Measurements from ENCODE around the gene PHC2.

Gene PHC2

GRCh38 chr1:33445108-33445507 is 14.2 kb upstream of the PHC2 start:
- 96% methylated on average over 6 of the region's 6 CpGs for WGBS
- H3K4me1 ChIP-seq (ENCODE audit: insufficient read depth, low read length): no peaks in the 10 kb centered on the region
- H3K36me3 ChIP-seq (ENCODE audit: insufficient read depth, low read length): no peaks in the 10 kb centered on the region
- H3K9ac ChIP-seq (ENCODE audit: low read depth, low read length): no peak overlapping the region
- no peak overlapping the region for H3K27ac ChIP-seq (ENCODE audit: low read depth, low read length)
- no peaks in the 10 kb centered on the region for H3K27me3 ChIP-seq (ENCODE audit: insufficient read depth, low read length)
- no peak overlapping the region for H3K4me3 ChIP-seq (ENCODE audit: low read length)
- H3K9me3 ChIP-seq (ENCODE audit: insufficient read depth, low read depth, low read length): no peaks in the 10 kb centered on the region; the same call in 1 of the 2 replicates

DNA sequence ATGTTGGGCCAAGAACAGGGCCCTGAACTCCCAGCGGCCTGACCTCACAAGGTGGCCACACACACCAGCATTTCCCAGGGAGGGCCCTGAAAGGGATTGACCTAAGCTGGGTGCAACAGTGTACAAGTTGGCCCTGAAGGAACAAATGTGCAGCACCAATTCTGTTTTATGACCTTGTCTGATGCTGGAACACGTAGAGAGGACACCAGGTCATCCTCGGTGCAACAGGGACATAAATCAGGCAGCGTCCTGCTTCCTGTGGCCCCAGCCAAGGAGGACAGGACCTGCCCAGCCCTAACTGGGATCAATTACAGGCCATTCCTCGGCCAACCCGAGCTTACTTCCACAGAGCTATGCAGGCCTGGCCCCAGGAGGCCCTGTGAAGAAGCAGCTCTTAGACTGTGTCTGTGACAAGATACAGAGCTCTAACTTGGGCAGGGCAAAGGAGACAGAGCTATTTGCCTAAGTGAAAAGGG is 12.8 kb upstream of the PHC2 start:
- no peak overlapping the region for H3K27ac ChIP-seq (ENCODE audit: low read depth, low read length)
- no peaks in the 10 kb centered on the region for H3K36me3 ChIP-seq (ENCODE audit: insufficient read depth, low read length)
- H3K4me1 ChIP-seq (ENCODE audit: insufficient read depth, low read length): 0 out of 2 replicates have a peak, but pooled peaks cover 3% of the 10 kb centered on the region
- no peaks in the 10 kb centered on the region; the same call in 1 of the 2 replicates for H3K9me3 ChIP-seq (ENCODE audit: insufficient read depth, low read depth, low read length)
- no peak overlapping the region for H3K4me3 ChIP-seq (ENCODE audit: low read length)
- no peaks in the 10 kb centered on the region for H3K27me3 ChIP-seq (ENCODE audit: insufficient read depth, low read length)
- 73% methylated on average over 6 of the region's 6 CpGs for WGBS
- H3K9ac ChIP-seq (ENCODE audit: low read depth, low read length): no peak overlapping the region

DNA sequence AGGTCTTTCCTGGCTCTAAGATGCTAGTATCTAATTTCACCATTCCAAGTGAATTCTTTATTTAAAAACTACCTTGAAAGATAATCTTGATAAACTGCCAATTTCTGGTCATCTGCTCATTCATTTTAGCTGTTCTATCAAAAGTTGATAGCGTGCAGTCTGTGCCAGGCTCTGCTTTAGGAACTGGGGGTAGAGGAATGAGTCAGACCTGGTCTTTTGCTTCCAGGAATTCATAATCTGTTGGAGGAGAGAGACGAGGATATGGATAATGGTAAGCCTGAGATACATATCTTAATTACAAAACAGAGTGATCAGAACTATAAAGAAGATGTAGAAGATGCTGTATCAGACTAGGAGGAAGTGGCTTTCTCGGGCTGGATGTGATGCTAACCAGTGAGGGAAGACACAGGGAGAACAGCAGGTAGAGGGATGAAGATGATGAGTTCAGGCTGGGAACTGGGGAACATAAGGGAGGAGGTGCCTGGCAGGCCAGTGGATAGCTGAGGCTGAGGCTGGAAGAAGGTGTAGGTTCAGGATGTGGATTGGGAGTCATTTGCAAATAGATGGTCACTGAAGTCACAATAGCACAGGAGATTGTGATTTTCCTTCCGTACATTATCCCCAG is 12.3 kb upstream of the PHC2 start:
- no peaks in the 10 kb centered on the region; the same call in 1 of the 2 replicates for H3K9me3 ChIP-seq (ENCODE audit: insufficient read depth, low read depth, low read length)
- no peak overlapping the region for H3K4me3 ChIP-seq (ENCODE audit: low read length)
- 0 out of 2 replicates have a peak, but pooled peaks cover 3% of the 10 kb centered on the region for H3K4me1 ChIP-seq (ENCODE audit: insufficient read depth, low read length)
- WGBS: 56% methylated on average over 3 of the region's 4 CpGs
- no peaks in the 10 kb centered on the region for H3K36me3 ChIP-seq (ENCODE audit: insufficient read depth, low read length)
- H3K27me3 ChIP-seq (ENCODE audit: insufficient read depth, low read length): no peaks in the 10 kb centered on the region
- H3K27ac ChIP-seq (ENCODE audit: low read depth, low read length): no peak overlapping the region
- H3K9ac ChIP-seq (ENCODE audit: low read depth, low read length): no peak overlapping the region

- 0 out of 2 replicates have a peak, but pooled peaks cover 3% of the 10 kb centered on the region for H3K4me1 ChIP-seq (ENCODE audit: insufficient read depth, low read length)
- no peak overlapping the region for H3K4me3 ChIP-seq (ENCODE audit: low read length)
- H3K27me3 ChIP-seq (ENCODE audit: insufficient read depth, low read length): no peaks in the 10 kb centered on the region
- no peak overlapping the region for H3K9ac ChIP-seq (ENCODE audit: low read depth, low read length)
- H3K36me3 ChIP-seq (ENCODE audit: insufficient read depth, low read length): no peaks in the 10 kb centered on the region
- 93% methylated on average over 1 of the region's 1 CpG for WGBS
- H3K27ac ChIP-seq (ENCODE audit: low read depth, low read length): no peak overlapping the region
- no peaks in the 10 kb centered on the region; the same call in 1 of the 2 replicates for H3K9me3 ChIP-seq (ENCODE audit: insufficient read depth, low read depth, low read length)
These were observed 11.2 kb upstream of the PHC2 start for GRCh38 chr1:33442141-33442540.

DNA sequence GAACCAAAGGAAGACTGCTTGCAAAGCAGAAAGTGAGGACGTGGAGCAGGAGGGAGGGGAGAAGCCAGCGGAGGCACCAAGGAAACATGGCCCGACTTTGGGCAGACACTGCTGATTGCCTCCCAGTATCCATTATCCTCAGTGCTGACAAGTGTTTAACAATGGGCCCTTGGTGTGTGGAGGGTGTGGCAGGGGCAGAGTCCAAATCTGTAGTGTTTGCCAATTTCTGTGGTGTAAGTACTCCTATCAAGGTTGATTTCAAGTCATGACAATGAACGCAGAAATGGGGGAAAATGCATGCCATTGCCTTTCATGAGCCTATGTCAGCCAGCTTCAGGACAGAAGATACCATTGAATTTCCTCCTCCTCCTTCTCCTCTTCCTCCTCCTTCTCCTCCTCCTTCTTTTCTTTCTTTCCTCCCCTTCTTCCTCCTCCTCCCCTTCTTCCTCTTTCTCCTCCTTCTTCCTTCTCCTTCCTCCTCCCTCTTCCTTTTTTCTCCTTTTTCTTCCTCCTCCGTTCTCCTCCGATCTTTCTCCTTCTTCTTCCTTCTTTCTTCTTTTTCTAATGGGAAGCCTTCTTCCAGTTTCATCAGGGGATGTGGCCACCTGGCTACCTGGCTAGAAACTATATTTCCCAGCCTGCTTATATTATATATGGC is 10.3 kb upstream of the PHC2 start:
- no peaks in the 10 kb centered on the region for H3K36me3 ChIP-seq (ENCODE audit: insufficient read depth, low read length)
- H3K27me3 ChIP-seq (ENCODE audit: insufficient read depth, low read length): no peaks in the 10 kb centered on the region
- H3K4me1 ChIP-seq (ENCODE audit: insufficient read depth, low read length): 0 out of 2 replicates have a peak, but pooled peaks cover 3% of the 10 kb centered on the region
- 88% methylated on average over 6 of the region's 6 CpGs for WGBS
- no peak overlapping the region for H3K9ac ChIP-seq (ENCODE audit: low read depth, low read length)
- no peak overlapping the region for H3K27ac ChIP-seq (ENCODE audit: low read depth, low read length)
- no peaks in the 10 kb centered on the region; the same call in 1 of the 2 replicates for H3K9me3 ChIP-seq (ENCODE audit: insufficient read depth, low read depth, low read length)
- H3K4me3 ChIP-seq (ENCODE audit: low read length): no peak overlapping the region

- Histone ChIP-seq H3K27ac (ENCODE audit: low read depth, low read length) (no peak overlapping the region), H3K4me1 (ENCODE audit: insufficient read depth, low read length) (peaks cover 9% of the 10 kb centered on the region; the same call in 1 of the 2 replicates)
These were observed 8.8 kb upstream of the PHC2 start for GRCh38 chr1:33439662-33440061.

DNA sequence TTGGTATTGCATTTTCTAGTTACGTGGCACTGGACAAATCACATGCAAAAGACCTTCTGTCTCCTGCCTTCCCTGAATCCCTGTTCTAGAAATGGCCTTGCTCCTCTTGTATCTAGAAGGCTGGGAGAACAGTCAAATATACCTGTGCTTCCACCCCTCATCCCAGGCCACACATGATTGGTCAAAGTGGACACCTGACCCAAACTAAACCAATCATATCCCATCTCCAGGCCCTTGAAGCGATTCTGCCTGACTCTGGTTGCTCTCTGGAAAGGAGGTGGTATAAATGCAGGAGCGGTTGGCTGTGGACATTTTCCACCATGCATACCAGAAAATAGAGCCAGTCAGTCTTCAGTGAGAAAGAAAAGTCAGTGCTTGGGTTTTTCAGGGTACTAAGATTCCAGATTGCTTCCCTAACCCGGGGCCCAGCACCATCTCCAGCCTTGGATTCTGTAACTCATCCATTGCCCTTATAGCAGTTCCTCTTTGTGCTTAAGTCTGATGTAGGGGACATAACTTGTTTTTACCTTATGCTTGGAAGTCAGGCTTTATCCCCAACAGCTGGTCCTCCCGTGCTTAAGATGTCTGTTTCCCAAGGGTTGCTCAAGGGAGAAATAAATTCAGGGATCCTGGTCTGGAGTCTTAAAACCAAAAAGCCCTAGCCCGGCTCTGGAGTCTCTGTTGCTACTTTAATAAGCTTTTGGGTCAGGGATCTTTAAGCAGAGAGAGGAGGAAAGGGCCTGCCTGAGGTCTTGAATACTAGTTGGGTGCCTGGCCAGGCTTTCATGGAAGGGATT is 7.7 kb upstream of the PHC2 start:
- Histone ChIP-seq H3K27me3 (ENCODE audit: insufficient read depth, low read length) (no peaks in the 10 kb centered on the region), H3K9me3 (ENCODE audit: insufficient read depth, low read depth, low read length) (no peaks in the 10 kb centered on the region), H3K4me1 (ENCODE audit: insufficient read depth, low read length) (peaks cover 18% of the 10 kb centered on the region; the same call in 1 of the 2 replicates), H3K36me3 (ENCODE audit: insufficient read depth, low read length) (no peaks in the 10 kb centered on the region), H3K27ac (ENCODE audit: low read depth, low read length) (no peak overlapping the region), H3K9ac (ENCODE audit: low read depth, low read length) (no peak overlapping the region), H3K4me3 (ENCODE audit: low read length) (no peak overlapping the region)
- WGBS: 77% methylated on average over 6 of the region's 6 CpGs

More at GRCh38 chr1:33439662-33440061, 8.8 kb upstream of the PHC2 start:
- no peaks in the 10 kb centered on the region for H3K36me3 ChIP-seq (ENCODE audit: insufficient read depth, low read length)
- H3K27me3 ChIP-seq (ENCODE audit: insufficient read depth, low read length): no peaks in the 10 kb centered on the region
- H3K4me3 ChIP-seq (ENCODE audit: low read length): no peak overlapping the region
- H3K9ac ChIP-seq (ENCODE audit: low read depth, low read length): no peak overlapping the region
- no peaks in the 10 kb centered on the region for H3K9me3 ChIP-seq (ENCODE audit: insufficient read depth, low read depth, low read length)
- 82% methylated on average over 1 of the region's 1 CpG for WGBS

DNA sequence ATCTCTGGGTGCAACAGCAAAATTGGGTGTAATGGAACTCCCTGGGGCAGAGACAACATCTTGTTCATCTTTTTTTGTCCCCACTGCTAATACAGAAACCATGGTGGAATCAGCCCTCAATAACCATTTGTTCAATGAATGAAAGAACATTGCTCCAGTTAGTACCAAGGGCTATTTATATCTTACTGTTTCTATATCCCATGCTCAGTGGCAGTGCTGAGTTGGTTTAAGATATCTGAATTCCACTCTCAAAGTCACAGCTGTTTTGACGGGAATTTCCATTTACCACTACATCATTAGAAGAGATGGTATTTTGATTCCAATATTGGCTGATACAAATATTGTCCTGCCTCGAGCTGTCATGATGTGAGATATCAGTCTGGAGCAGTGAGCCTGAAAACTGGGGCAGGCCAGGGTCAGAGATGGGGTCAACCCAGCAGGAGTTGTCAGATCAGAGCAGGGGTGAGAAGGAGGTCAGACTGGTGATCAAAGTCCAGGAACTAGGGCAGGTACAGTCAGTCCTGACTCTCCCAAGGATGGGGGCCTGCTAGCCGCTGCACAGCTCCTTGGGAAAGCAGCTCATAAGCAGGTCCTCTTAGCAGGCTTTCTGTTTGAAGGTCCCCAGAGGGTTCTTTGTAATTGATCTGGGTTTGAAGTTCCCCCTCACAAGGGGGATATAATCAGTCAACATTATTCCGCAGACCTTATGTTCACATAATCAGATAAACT is 5.8 kb upstream of the PHC2 start:
- WGBS: 85% methylated on average over 3 of the region's 4 CpGs
- H3K9ac ChIP-seq (ENCODE audit: low read depth, low read length): no peak overlapping the region
- no peaks in the 10 kb centered on the region for H3K36me3 ChIP-seq (ENCODE audit: insufficient read depth, low read length)
- H3K4me1 ChIP-seq (ENCODE audit: insufficient read depth, low read length): peaks cover 24% of the 10 kb centered on the region; the same call in 1 of the 2 replicates
- no peak overlapping the region for H3K27ac ChIP-seq (ENCODE audit: low read depth, low read length)
- no peaks in the 10 kb centered on the region for H3K9me3 ChIP-seq (ENCODE audit: insufficient read depth, low read depth, low read length)
- 0 out of 2 replicates have a peak, but pooled peaks cover 5% of the 10 kb centered on the region for H3K27me3 ChIP-seq (ENCODE audit: insufficient read depth, low read length)
- no peak overlapping the region for H3K4me3 ChIP-seq (ENCODE audit: low read length)

DNA sequence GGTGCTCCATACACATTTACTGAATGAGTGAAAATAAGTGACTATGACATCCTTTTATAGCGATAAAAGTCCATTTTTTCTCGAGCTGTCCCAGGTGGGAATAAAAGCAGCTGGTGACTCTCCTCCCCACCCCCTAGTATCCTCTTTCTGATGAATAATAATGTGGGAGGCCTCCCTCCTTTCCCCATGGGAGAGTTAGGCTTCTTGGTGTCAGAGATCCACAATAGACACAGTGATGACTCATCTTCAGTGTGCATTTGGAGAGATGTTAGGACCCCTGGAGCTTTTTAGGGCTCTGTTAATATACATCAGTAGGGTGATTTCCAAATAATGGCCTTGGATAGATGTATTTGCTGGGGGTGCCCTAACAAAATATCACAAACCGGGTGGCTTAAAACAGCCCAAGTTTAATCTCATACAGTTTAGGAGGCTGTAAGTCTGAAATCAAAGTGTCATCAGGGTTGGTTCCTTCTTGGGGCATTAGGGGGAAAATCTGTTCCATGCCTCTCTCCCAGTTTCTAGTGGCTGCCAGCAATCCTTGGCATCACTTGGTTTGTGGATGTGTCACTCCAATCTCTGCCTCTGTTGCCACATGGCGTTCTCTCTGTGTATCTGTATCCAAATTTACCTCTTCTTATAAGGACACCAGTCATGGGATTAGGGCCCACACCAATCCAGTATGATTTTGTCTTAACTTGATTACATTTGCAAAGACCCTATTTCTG is 4.4 kb upstream of the PHC2 start:
- Histone ChIP-seq H3K9ac (ENCODE audit: low read depth, low read length) (no peak overlapping the region), H3K27ac (ENCODE audit: low read depth, low read length) (no peak overlapping the region), H3K4me3 (ENCODE audit: low read length) (no peak overlapping the region), H3K27me3 (ENCODE audit: insufficient read depth, low read length) (0 out of 2 replicates have a peak, but pooled peaks cover 8% of the 10 kb centered on the region), H3K4me1 (ENCODE audit: insufficient read depth, low read length) (peaks cover 24% of the 10 kb centered on the region; the same call in 1 of the 2 replicates), H3K9me3 (ENCODE audit: insufficient read depth, low read depth, low read length) (no peaks in the 10 kb centered on the region), H3K36me3 (ENCODE audit: insufficient read depth, low read length) (no peaks in the 10 kb centered on the region)
- 78% methylated on average over 3 of the region's 4 CpGs for WGBS

- Histone ChIP-seq H3K27ac (ENCODE audit: low read depth, low read length) (no peak overlapping the region), H3K36me3 (ENCODE audit: insufficient read depth, low read length) (no peaks in the 10 kb centered on the region), H3K9ac (ENCODE audit: low read depth, low read length) (no peak overlapping the region), H3K4me1 (ENCODE audit: insufficient read depth, low read length) (peaks cover 28% of the 10 kb centered on the region; the same call in 1 of the 2 replicates), H3K27me3 (ENCODE audit: insufficient read depth, low read length) (peaks cover 16% of the 10 kb centered on the region), H3K9me3 (ENCODE audit: insufficient read depth, low read depth, low read length) (no peaks in the 10 kb centered on the region), H3K4me3 (ENCODE audit: low read length) (no peak overlapping the region)
- WGBS: 91% methylated on average over 1 of the region's 1 CpG
These were observed 3.5 kb upstream of the PHC2 start for GRCh38 chr1:33434363-33434750.

All from HUES64 (cell line).